Endodermal cell (in vitro differentiated cells): ENCODE measurements around the gene CRMP1. TPM values are rescaled to one million over a fixed set of nuclear protein-coding genes. Genes with fewer than 3 reads are reported as not detected.

Experiments
- DNase-seq: peaks from one replicate; pipeline ENCODE4 v3.0.0-alpha.2; 2017
- H3K27ac ChIP-seq: 2 replicates; pipeline ENCODE4 v1.5.1; 2013; ENCODE audit warnings: mild to moderate bottlenecking, low read depth, low read length, moderate library complexity
- H3K27me3 ChIP-seq: 2 replicates; pipeline ENCODE4 v1.6.1; 2013; ENCODE audit warnings: mild to moderate bottlenecking, low read length, moderate library complexity; ENCODE audit not compliant: insufficient read depth, control insufficient read depth, poor library complexity, severe bottlenecking
- H3K36me3 ChIP-seq: 2 replicates; pipeline ENCODE4 v1.7.0; 2013; ENCODE audit warnings: mild to moderate bottlenecking, low read length, moderate library complexity; ENCODE audit not compliant: control insufficient read depth, insufficient read depth
- H3K4me1 ChIP-seq: one replicate; pipeline ENCODE4 v1.7.0; 2013; ENCODE audit warnings: low read length; ENCODE audit not compliant: control insufficient read depth, insufficient read depth
- H3K4me3 ChIP-seq: 2 replicates; pipeline ENCODE4 v1.5.1; 2013; ENCODE audit warnings: mild to moderate bottlenecking, low read length, moderate library complexity
- H3K9ac ChIP-seq: 2 replicates; pipeline ENCODE4 v1.6.1; 2013; ENCODE audit warnings: mild to moderate bottlenecking, low read length, moderate library complexity; ENCODE audit not compliant: poor library complexity, severe bottlenecking; ENCODE audit errors: extremely low read depth
- H3K9me3 ChIP-seq: 2 replicates; pipeline ENCODE4 v1.6.1; 2013; ENCODE audit warnings: mild to moderate bottlenecking, low read length, moderate library complexity; ENCODE audit not compliant: control insufficient read depth
- H3K27ac Mint-ChIP-seq: 2 replicates; pipeline ENCODE4 v1.8.0; 2020; ENCODE audit warnings: mixed read lengths
- H3K27me3 Mint-ChIP-seq: 2 replicates; pipeline ENCODE4 v1.8.0; 2021; ENCODE audit warnings: mild to moderate bottlenecking, mixed read lengths; ENCODE audit not compliant: insufficient read depth
- H3K36me3 Mint-ChIP-seq: 2 replicates; pipeline ENCODE4 v1.8.0; 2020; ENCODE audit warnings: low read depth, mixed read lengths
- H3K4me1 Mint-ChIP-seq: 2 replicates; pipeline ENCODE4 v1.8.0; 2020; ENCODE audit warnings: mixed read lengths
- H3K4me3 Mint-ChIP-seq: 2 replicates; pipeline ENCODE4 v1.8.0; 2020; ENCODE audit warnings: mild to moderate bottlenecking, moderate library complexity, mixed read lengths
- H3K9me3 Mint-ChIP-seq: 2 replicates; pipeline ENCODE4 v1.8.0; 2020; ENCODE audit warnings: mild to moderate bottlenecking, mixed read lengths
- CTCF ChIP-seq: fragments of 200-600 bp; sonication (generic); conservative IDR thresholded peaks from 2 replicates; pipeline ENCODE4 v1.5.0; 2021; ENCODE audit warnings: antibody characterized with exemption, mild to moderate bottlenecking
- WGBS, 2 experiments: methylation state at CpG; one replicate each; pipeline versions ENCODE4 v1.1.5 to v1.1.7; 2013; ENCODE audit warnings: missing lambda C conversion rate in 2 of 2, mixed read lengths in 1 of 2; ENCODE audit not compliant: insufficient coverage in 1 of 2, insufficient read length in 1 of 2; 5-methylcytosine and 5-hydroxymethylcytosine counted together
- total RNA-seq, 2 donors: library from RNA; stranded (reverse); fragmentation: NEBNext Ultra II Directional in 1 of 2; extraction: Animal tissue kit (Norgen Biotek cat#: 25700) in 1 of 2; gene quantifications; 2 replicates in 1 of 2; 3 replicates in 1 of 2; pipeline ENCODE4 v1.2.1, GENCODE V29; 2021

CRMP1 gene
- total RNA-seq, 2 donors from 2014 or later = 40.0 to 64.9 TPM

GRCh38 chr4:5805270-5805669 is 87.6 kb downstream of the CRMP1 start:
- no peak for TF ChIP-seq CTCF
- Histone ChIP-seq H3K4me1 (no peaks in the 10 kb centered on the region), H3K27me3 (no peaks in the 10 kb centered on the region), H3K27ac (no peak overlapping the region), H3K9me3 (no peaks in the 10 kb centered on the region), H3K36me3 (peaks cover 9% of the 10 kb centered on the region), H3K9ac (no peak overlapping the region), H3K4me3 (no peak overlapping the region)
- no peak for DNase-seq
- Mint-ChIP-seq H3K4me1 (no peaks in the 10 kb centered on the region), H3K36me3 (peaks cover 77% of the 10 kb centered on the region), H3K4me3 (no peak overlapping the region), H3K27ac (no peak overlapping the region), H3K27me3 (no peaks in the 10 kb centered on the region), H3K9me3 (peaks cover 6% of the 10 kb centered on the region)
- WGBS, 2 experiments = 94 to 96% methylated on average over 6 to 11 of the region's 11 CpGs

- Histone ChIP-seq H3K27ac (no peak overlapping the region), H3K9me3 (no peaks in the 10 kb centered on the region), H3K4me3 (no peak overlapping the region), H3K9ac (no peak overlapping the region), H3K4me1 (no peaks in the 10 kb centered on the region), H3K36me3 (peaks cover 3% of the 10 kb centered on the region), H3K27me3 (no peaks in the 10 kb centered on the region)
- H3K4me3 Mint-ChIP-seq = no peak overlapping the region
- H3K4me1 Mint-ChIP-seq = no peaks in the 10 kb centered on the region
- peaks cover 2% of the 10 kb centered on the region for H3K9me3 Mint-ChIP-seq
- DNase-seq = peak; percentile 78
- no peak overlapping the region for H3K27ac Mint-ChIP-seq
- H3K36me3 Mint-ChIP-seq = peaks cover 72% of the 10 kb centered on the region
- peak; percentile 46 for TF ChIP-seq CTCF
- 94 to 96% methylated on average over 7 to 14 of the region's 14 CpGs for WGBS, 2 experiments
- no peaks in the 10 kb centered on the region for H3K27me3 Mint-ChIP-seq
Observed at GRCh38 chr4:5804656-5805055, 88.2 kb downstream of the CRMP1 start.

- Histone ChIP-seq H3K4me1 (no peaks in the 10 kb centered on the region), H3K9me3 (no peaks in the 10 kb centered on the region), H3K9ac (no peak overlapping the region), H3K27me3 (no peaks in the 10 kb centered on the region), H3K36me3 (no peaks in the 10 kb centered on the region), H3K4me3 (no peak overlapping the region), H3K27ac (no peak overlapping the region)
- DNase-seq = no peak
- Mint-ChIP-seq H3K36me3 (peaks cover 56% of the 10 kb centered on the region), H3K9me3 (peaks cover 2% of the 10 kb centered on the region), H3K27me3 (no peaks in the 10 kb centered on the region), H3K4me1 (no peaks in the 10 kb centered on the region), H3K27ac (no peak overlapping the region), H3K4me3 (no peak overlapping the region)
- 96 to 98% methylated on average over 12 of the region's 12 CpGs for WGBS, 2 experiments
- no peak for TF ChIP-seq CTCF
Observed at GRCh38 chr4:5802565-5802964, 90.3 kb downstream of the CRMP1 start.
